22Rv1 (cell line): ENCODE results near the gene PPP3R1.

Experiments
- H3K27ac ChIP-seq: fragments of 450-650 bp; 2 replicates; pipeline ENCODE4 v1.5.1; 2017
- ZFX ChIP-seq: fragments of 450-650 bp; IDR thresholded peaks from 2 replicates; pipeline ENCODE4 v1.6.1; 2017; ENCODE audit warnings: antibody characterized with exemption, borderline replicate concordance
- TF ChIP-seq, protein P1 (sequence below): fragments of 450-650 bp; IDR thresholded peaks from 2 replicates; pipeline ENCODE4 v1.5.1; 2017; ENCODE audit warnings: mild to moderate bottlenecking

Gene PPP3R1

DNA sequence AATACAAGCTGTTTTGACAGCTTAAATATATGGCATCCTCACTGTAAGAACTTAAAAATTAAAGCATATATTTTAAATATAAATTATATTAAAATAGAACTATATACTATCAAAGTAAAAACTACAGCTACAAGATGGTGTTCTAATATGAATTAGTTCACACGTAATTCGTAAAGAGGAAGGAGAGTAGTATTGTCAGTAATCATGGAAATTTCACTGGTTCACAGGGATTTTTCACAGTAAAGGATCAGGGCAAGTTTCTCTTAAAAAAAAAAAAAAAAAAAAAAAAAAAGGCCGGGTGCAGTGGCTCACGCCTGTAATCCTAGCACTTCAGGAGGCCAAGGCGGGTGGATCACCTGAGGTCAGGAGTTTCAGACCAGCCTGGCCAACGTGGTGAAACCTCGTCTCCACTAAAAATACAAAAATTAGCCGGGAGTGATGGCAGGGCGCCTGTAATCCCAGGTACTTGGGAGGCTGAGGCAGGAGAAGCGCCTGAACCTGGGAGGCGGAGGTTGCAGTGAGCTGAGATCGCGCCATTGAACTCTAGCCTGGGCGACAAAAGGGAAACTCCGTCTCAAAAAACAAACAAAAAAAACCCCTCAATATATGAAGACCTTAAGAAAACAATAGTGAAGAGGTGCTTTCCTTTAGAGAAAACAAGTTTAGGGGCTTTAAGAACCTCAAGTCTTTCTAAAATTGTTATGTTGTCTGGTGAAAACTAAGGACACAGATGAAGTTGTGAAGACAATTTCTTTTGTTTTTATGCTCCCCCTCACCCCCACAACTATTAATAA lies 62.1 kb downstream of the PPP3R1 start:
- TF ChIP-seq ZFX = no peak
- TF ChIP-seq, protein P1, sequence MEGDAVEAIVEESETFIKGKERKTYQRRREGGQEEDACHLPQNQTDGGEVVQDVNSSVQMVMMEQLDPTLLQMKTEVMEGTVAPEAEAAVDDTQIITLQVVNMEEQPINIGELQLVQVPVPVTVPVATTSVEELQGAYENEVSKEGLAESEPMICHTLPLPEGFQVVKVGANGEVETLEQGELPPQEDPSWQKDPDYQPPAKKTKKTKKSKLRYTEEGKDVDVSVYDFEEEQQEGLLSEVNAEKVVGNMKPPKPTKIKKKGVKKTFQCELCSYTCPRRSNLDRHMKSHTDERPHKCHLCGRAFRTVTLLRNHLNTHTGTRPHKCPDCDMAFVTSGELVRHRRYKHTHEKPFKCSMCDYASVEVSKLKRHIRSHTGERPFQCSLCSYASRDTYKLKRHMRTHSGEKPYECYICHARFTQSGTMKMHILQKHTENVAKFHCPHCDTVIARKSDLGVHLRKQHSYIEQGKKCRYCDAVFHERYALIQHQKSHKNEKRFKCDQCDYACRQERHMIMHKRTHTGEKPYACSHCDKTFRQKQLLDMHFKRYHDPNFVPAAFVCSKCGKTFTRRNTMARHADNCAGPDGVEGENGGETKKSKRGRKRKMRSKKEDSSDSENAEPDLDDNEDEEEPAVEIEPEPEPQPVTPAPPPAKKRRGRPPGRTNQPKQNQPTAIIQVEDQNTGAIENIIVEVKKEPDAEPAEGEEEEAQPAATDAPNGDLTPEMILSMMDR = no peak
- H3K27ac ChIP-seq = no peak overlapping the region

DNA sequence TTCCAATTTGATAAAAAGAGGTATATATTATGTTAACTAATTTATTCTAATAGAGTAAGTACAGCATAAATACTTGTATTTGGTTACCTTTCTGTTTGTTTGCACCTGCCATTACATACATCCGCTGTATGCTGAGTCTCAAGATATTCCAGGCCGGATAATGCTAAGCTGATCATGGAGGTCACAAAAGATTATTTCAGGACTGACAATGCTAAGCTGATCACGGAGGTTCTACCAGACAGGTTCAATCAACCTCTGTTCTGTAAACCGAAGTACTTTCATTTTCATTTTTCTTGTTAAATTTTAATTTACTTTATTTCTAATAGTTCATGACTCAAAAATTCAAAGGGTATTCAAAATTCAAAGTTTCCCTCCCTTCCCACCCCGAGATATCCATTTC lies 63.5 kb downstream of the PPP3R1 start:
- H3K27ac ChIP-seq = no peak overlapping the region
- TF ChIP-seq ZFX = no peak
- TF ChIP-seq, protein P1 = no peak

DNA sequence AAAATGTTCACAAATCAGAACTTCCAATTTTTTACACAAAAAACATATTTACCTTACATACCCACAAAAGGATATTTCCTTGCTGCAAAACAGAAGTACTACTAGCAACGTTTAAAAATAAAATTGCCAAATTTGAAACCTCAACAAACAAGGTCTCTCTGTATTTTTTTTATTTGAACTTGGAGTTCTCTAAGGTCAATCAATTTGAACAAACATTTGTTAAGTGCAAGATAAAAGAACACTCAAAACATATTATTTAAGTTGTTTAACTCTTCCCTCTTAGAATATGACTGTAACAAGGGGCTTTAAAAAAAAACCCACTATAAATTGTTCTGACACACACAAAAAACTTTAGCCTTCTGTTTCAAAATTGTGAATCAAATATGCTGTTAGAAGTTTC lies 65.0 kb downstream of the PPP3R1 start:
- TF ChIP-seq, protein P1 = no peak
- no peak for TF ChIP-seq ZFX
- H3K27ac ChIP-seq = no peak overlapping the region

DNA sequence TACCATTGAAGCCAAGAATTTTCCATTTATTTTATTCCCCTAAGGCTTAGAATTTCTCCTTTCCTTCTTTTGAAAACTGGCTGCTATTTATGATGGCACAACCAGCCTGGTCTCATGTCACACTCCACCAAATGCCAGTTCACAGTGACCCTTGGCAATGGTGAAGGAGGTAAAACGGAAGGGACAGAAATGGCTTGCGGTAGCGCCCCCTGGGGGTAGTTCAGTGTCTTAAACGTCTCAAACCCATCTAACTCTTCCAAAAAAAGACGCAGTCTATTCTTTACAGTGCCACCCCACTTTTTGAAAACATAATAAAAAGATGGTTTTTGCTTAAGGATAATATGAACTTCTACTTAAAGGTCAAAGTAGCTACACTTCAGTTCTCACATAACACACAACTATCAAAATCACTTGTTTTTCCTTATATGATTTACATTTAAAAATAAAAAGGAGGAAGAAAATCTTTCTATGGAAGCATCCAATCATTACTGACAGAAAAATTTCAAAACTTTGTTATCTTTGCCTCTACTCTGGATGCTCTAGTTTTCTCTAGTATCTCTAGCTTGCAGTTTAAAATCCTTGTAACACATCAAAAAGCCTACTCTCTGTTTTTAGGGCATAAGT lies 66.7 kb downstream of the PPP3R1 start:
- no peak overlapping the region for H3K27ac ChIP-seq
- no peak for TF ChIP-seq ZFX
- TF ChIP-seq, protein P1 = peak; percentile 86

DNA sequence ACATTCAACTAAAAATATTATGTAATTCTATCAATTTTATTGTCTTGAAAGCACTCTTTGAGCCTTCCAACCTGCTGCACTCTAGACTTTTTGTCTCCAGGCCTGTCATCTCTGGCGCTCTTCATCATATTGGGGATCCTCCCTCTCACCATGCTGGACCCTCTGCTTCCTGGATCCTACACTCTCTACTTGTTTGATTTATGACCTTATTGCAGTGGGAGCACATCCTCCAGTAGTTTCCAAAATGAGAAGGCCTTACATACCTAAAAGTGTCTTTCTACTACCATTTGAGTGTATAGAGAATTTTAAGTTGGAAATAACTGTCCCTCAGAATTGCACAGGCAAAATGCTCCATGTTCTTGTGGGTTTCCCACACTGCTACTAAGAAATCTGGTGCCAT lies 69.4 kb downstream of the PPP3R1 start:
- no peak overlapping the region for H3K27ac ChIP-seq
- TF ChIP-seq ZFX = no peak
- TF ChIP-seq, protein P1 = no peak

DNA sequence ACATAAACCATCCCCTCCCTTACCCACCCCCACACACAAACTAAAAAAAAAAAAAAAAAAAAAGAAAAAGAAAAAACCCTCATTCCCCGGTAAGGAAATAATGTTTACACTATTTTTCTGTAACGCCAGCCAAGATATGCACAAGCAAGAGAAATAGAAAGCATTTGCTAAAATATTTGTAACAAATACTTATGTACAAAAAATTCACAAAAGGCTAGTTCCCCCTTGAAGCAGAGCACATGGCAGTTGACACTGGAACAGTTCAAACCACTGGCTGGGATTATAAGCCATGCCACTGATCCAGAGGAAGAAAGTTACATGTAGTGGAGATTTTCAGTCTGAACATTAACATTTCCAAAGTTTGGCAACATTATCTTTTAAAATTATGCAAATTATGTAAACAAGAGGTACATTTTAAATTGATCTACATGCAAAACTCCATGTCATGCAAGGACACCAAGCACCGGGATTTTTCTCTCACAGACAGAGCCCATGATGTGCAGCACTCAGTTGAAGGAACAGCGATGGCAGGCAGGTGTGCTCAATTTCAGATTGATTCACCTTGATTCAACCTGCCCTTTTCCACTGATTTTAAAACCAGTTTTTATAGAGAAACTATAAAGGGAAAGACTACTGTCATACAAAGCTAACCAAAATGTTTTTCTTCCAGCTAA lies 73.2 kb downstream of the PPP3R1 start:
- H3K27ac ChIP-seq = no peak overlapping the region
- no peak for TF ChIP-seq ZFX
- TF ChIP-seq, protein P1 = no peak

DNA sequence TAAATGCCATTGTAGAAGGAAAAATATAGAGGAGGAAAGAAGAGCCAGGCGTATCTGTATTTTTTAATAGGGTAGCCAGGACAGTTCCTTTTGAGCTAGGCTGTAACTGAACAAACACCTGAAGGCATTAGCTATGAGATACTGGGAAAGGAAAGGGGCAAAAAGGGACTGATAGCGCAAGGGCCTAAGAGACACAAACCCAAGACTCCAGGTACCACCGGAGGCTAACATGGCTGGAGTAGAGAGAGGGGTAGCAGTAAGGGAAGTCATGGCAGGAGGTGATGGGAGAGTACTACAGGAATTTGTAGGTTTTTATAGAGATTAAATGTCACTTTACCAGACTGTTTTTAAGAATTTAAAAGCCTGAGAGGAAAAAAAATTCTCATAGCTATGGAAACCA lies 73.9 kb downstream of the PPP3R1 start:
- no peak overlapping the region for H3K27ac ChIP-seq
- TF ChIP-seq, protein P1 = no peak
- TF ChIP-seq ZFX = no peak
